PC-3 (cell line): ENCODE results near the gene PANK4. TPM values are rescaled to one million over a fixed set of nuclear protein-coding genes. Genes with fewer than 3 reads are reported as not detected.
"Not testable (repeated sequence)": the region's sequence is repeated elsewhere in the genome, so short reads cannot be mapped to it uniquely, and the experiment has no call there.

Experiments
- ATAC-seq: fragments of 200-7000 bp; cut with Tn5 transposase; 2 replicates; pipeline ENCODE4 v1.9.1; 2020; ENCODE audit warnings: mild to moderate bottlenecking, moderate library complexity
- BruUV-seq: library from RNA; stranded (reverse); fragments of 400-500 nt; replicated peaks from 2 replicates; lab custom pipeline; 2021; lab: Mats Ljungman, UMichigan
- CTCF ChIA-PET: fragments of 300-600 bp; sonication (Branson Sonifier 250); formaldehyde crosslinking; loops from one replicate; lab custom pipeline; 2022; ENCODE audit warnings: antibody characterized with exemption; lab: Charles Lee
- POLR2A ChIA-PET: fragments of 300-600 bp; sonication (Branson Sonifier 250); formaldehyde crosslinking; loops from one replicate; lab custom pipeline; 2022; ENCODE audit warnings: antibody characterized with exemption; ENCODE audit not compliant: unreplicated experiment; lab: Charles Lee
- DNase-seq: peaks from one replicate; pipeline ENCODE4 v3.0.0-alpha.2; 2015
- H2AFZ ChIP-seq: fragments of 300-600 bp; sonication (generic); 2 replicates; pipeline ENCODE4 v1.6.0; 2016; ENCODE audit warnings: antibody characterized with exemption, low read length
- H3F3A ChIP-seq: fragments of 300-600 bp; sonication (generic); one replicate; pipeline ENCODE4 v1.6.0; 2017; ENCODE audit warnings: antibody characterized with exemption, low read length, control low read depth, mild to moderate bottlenecking; ENCODE audit not compliant: unreplicated experiment
- H3K27ac ChIP-seq: fragments of 300-600 bp; sonication (generic); 2 replicates; pipeline ENCODE4 v1.5.1; 2016; ENCODE audit warnings: mild to moderate bottlenecking, low read length
- H3K27me3 ChIP-seq: fragments of 300-600 bp; sonication (generic); 2 replicates; pipeline ENCODE4 v1.6.1; 2016; ENCODE audit warnings: low read length, mixed read lengths
- H3K36me3 ChIP-seq: fragments of 300-600 bp; sonication (generic); 2 replicates; pipeline ENCODE4 v1.6.1; 2016; ENCODE audit warnings: low read depth, mixed run types, low read length, mixed read lengths
- H3K4me1 ChIP-seq: fragments of 300-600 bp; sonication (generic); 2 replicates; pipeline ENCODE4 v1.5.1; 2016; ENCODE audit warnings: low read length; ENCODE audit not compliant: insufficient read depth
- H3K4me2 ChIP-seq: fragments of 300-600 bp; sonication (generic); 2 replicates; pipeline ENCODE4 v1.6.0; 2016; ENCODE audit warnings: low read length
- H3K4me3 ChIP-seq: fragments of 300-600 bp; sonication (generic); 2 replicates; pipeline ENCODE4 v1.5.1; 2016; ENCODE audit warnings: mild to moderate bottlenecking, low read length, mixed read lengths
- H3K79me2 ChIP-seq: fragments of 300-600 bp; sonication (generic); 2 replicates; pipeline ENCODE4 v1.6.1; 2017; ENCODE audit warnings: low read length, mixed read lengths
- H3K9ac ChIP-seq: fragments of 300-600 bp; sonication (generic); 2 replicates; pipeline ENCODE4 v1.6.0; 2016; ENCODE audit warnings: mild to moderate bottlenecking, low read length
- H3K9me2 ChIP-seq: fragments of 300-600 bp; sonication (generic); replicated peaks from 2 replicates; pipeline ENCODE4 v1.6.1; 2016; ENCODE audit warnings: mixed run types, low read length, mixed read lengths
- H3K9me3 ChIP-seq: fragments of 300-600 bp; sonication (generic); 2 replicates; pipeline ENCODE4 v1.6.1; 2016; ENCODE audit warnings: low read length, mixed read lengths
- H4K20me1 ChIP-seq: fragments of 300-600 bp; sonication (generic); 2 replicates; pipeline ENCODE4 v1.6.1; 2016; ENCODE audit warnings: low read length, mixed read lengths
- EZH2 ChIP-seq: fragments of 300-600 bp; sonication (generic); IDR thresholded peaks from one replicate; pipeline ENCODE4 v1.6.1; 2017; ENCODE audit warnings: antibody characterized with exemption, mild to moderate bottlenecking, low read length; ENCODE audit not compliant: unreplicated experiment
- EZH2phosphoT487 ChIP-seq: fragments of 300-600 bp; sonication (generic); IDR thresholded peaks from 2 replicates; pipeline ENCODE4 v1.6.1; 2018; ENCODE audit warnings: mild to moderate bottlenecking, antibody characterized with exemption, low read length, borderline replicate concordance
- intact Hi-C: fragments of 100-400 bp; cut with micrococcal nuclease; formaldehyde crosslinking; loops from 2 replicates; pipeline ENCODE4 v1.9.0; 2023
- total RNA-seq: library from RNA; depleted of rRNA; stranded (reverse); fragments of >200 nt; gene quantifications from 2 replicates; pipeline ENCODE4 v1.2.3, GENCODE V29; 2014
- TF ChIP-seq, protein P1 (sequence below): fragments of 300-600 bp; sonication (generic); conservative IDR thresholded peaks from 2 replicates; pipeline ENCODE4 v1.5.1; 2017; ENCODE audit warnings: antibody characterized with exemption, low read depth, mild to moderate bottlenecking, low read length

Gene PANK4
- total RNA-seq, 1 experiment from 2014 or later = 69.4 TPM

DNA sequence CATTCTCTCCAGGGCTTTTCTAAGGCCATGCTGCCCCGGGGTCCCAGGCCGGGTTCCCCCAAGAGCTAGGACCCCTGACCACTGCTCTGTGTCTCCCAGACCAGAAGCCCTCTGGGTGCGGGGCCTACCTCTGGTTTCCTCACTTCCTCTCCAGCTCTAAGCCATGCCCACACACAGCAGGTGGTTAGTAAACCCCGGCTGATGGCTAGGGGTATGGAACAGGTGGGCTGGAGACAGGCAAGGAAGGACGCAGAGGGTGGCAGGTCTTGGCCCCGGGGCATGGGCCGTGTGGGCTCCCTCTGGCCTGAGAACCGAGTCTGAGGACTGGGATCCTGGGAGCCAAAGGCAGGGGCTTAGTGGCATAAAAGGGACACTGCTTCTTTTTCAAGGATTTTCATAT is 66.2 kb downstream of the PANK4 start:
- Histone ChIP-seq H3K79me2 (no peaks in the 10 kb centered on the region), H3K36me3 (no peaks in the 10 kb centered on the region), H3K9me2 (no peaks in the 10 kb centered on the region), H3K4me2 (peak overlapping the region; percentile 43), H3K27ac (no peak overlapping the region), H3K9me3 (no peaks in the 10 kb centered on the region), H4K20me1 (no peaks in the 10 kb centered on the region), H3K27me3 (no peaks in the 10 kb centered on the region), H3K4me3 (no peak overlapping the region), H3F3A (no peaks in the 10 kb centered on the region), H3K9ac (no peak overlapping the region), H3K4me1 (peaks cover 25% of the 10 kb centered on the region), H2AFZ (no peak overlapping the region)
- CTCF ChIA-PET = interaction anchor here (0.6 to 1.7 kb wide), 4 partner anchors 20 to 96 kb away, joined by 3 to 5 read pairs (median 4); partner anchors contain the start of gene TNFRSF14
- POLR2A ChIA-PET = no interaction called here
- no peak for DNase-seq
- no TSS peak for BruUV-seq
- intact Hi-C loops = no loop called here
- TF ChIP-seq EZH2 (no peak), EZH2phosphoT487 (no peak)
- TF ChIP-seq, protein P1, sequence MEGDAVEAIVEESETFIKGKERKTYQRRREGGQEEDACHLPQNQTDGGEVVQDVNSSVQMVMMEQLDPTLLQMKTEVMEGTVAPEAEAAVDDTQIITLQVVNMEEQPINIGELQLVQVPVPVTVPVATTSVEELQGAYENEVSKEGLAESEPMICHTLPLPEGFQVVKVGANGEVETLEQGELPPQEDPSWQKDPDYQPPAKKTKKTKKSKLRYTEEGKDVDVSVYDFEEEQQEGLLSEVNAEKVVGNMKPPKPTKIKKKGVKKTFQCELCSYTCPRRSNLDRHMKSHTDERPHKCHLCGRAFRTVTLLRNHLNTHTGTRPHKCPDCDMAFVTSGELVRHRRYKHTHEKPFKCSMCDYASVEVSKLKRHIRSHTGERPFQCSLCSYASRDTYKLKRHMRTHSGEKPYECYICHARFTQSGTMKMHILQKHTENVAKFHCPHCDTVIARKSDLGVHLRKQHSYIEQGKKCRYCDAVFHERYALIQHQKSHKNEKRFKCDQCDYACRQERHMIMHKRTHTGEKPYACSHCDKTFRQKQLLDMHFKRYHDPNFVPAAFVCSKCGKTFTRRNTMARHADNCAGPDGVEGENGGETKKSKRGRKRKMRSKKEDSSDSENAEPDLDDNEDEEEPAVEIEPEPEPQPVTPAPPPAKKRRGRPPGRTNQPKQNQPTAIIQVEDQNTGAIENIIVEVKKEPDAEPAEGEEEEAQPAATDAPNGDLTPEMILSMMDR = no peak
- ATAC-seq = peak; percentile 5; the same call in 1 of the 2 replicates

DNA sequence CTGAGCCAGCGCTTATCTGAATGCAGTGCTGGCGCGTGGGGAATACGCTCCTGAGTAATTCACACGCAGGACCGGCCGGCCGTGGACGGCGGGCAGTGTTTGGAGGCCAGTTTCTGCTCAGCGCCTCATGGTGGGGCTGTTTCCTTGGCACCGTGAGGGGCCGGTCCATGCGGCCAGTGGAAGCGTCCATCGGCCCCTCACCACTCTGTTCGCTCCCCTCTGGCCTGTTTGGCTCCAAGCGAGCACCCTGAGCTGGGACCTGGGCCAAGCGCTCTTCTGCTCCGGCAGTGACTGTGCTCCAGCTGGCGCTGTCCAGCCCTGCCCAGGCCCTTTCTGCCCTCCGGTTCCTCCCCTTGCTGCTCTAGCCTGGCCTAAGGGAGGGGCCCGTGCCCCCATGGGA is 66.6 kb downstream of the PANK4 start:
- Histone ChIP-seq H3K79me2 (no peaks in the 10 kb centered on the region), H3K9ac (no peak overlapping the region), H3K4me2 (peak overlapping the region; percentile 43), H4K20me1 (no peaks in the 10 kb centered on the region), H3K36me3 (no peaks in the 10 kb centered on the region), H2AFZ (no peak overlapping the region), H3K9me2 (no peaks in the 10 kb centered on the region), H3K27ac (no peak overlapping the region), H3K9me3 (no peaks in the 10 kb centered on the region), H3K4me1 (peaks cover 25% of the 10 kb centered on the region), H3K27me3 (no peaks in the 10 kb centered on the region), H3F3A (no peaks in the 10 kb centered on the region), H3K4me3 (no peak overlapping the region)
- intact Hi-C loops = no loop called here
- ChIA-PET POLR2A (no interaction called here), CTCF (interaction anchor here (0.6 to 1.7 kb wide), 4 partner anchors 21 to 97 kb away, joined by 3 to 5 read pairs (median 4); partner anchors contain the start of gene TNFRSF14)
- peak; percentile 83 for ATAC-seq
- DNase-seq = peak; percentile 78
- no peak for TF ChIP-seq EZH2phosphoT487
- TF ChIP-seq, protein P1 = peak; percentile 57
- TF ChIP-seq EZH2 = no peak
- no TSS peak for BruUV-seq

DNA sequence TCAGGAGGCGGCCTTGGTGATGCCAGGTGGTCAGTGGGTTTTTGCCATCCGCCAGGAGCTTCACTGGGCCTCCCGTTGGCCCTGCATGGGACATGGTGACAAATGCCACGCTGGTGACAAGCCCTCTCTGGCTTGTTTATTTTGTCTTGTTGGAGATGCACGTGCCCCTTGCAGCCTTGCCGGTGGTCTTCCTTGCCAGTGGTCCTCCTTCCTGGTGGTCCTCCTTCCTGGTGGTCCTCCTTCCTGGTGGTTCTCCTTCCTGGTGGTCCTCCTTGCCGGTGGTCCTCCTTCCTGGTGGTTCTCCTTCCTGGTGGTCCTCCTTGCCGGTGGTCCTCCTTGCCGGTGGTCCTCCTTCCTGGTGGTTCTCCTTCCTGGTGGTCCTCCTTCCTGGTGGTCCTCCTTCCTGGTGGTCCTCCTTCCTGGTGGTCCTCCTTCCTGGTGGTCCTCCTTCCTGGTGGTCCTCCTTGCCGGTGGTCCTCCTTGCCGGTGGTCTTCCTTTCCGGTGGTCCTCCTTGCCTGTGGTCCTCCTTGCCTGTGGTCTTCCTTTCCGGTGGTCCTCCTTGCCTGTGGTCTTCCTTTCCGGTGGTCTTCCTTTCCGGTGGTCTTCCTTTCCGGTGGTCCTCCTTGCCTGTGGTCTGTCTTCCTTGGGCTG is 67.2 kb downstream of the PANK4 start:
- H3K9ac ChIP-seq, POLR2A ChIA-PET, H3K79me2 ChIP-seq, BruUV-seq, H3F3A ChIP-seq, H3K4me3 ChIP-seq, ATAC-seq, H3K9me2 ChIP-seq, H3K9me3 ChIP-seq, intact Hi-C loops, H3K36me3 ChIP-seq, H3K27ac ChIP-seq, H2AFZ ChIP-seq, H4K20me1 ChIP-seq, DNase-seq, H3K27me3 ChIP-seq: not testable (repeated sequence)
- CTCF ChIA-PET = interaction anchor here (1.0 to 1.7 kb wide), 2 partner anchors 21 to 97 kb away, joined by 5 read pairs; partner anchors contain the start of gene TNFRSF14
- Histone ChIP-seq H3K4me1 (peaks cover 27% of the 10 kb centered on the region), H3K4me2 (peak overlapping the region; percentile 43; the same call in 1 of the 2 replicates)
